Memory B cell (primary cell): ENCODE results near the gene EIF5.
A peak's percentile ranks its signal among the peaks of the same experiment; 100 is the strongest.

ENCODE experiments used
- ATAC-seq: fragments of 150-1000 bp; cut with Tn5 transposase; 2 replicates; pipeline ENCODE4 v1.10.0; 2021; ENCODE audit warnings: low read depth, mild to moderate bottlenecking, moderate library complexity
- DNase-seq, 2 donors: peaks; one replicate each; pipeline ENCODE4 v3.0.0; 2022; ENCODE audit warnings: low spot score in 2 of 2
- H3K27ac Mint-ChIP-seq: one replicate; pipeline ENCODE4 v1.8.0; 2022; ENCODE audit warnings: mild to moderate bottlenecking, moderate library complexity, mixed read lengths
- H3K27me3 Mint-ChIP-seq: one replicate; pipeline ENCODE4 v1.8.0; 2022; ENCODE audit warnings: mixed read lengths
- H3K36me3 Mint-ChIP-seq: one replicate; pipeline ENCODE4 v1.8.0; 2022; ENCODE audit warnings: mild to moderate bottlenecking, mixed read lengths
- H3K4me1 Mint-ChIP-seq: one replicate; pipeline ENCODE4 v1.8.0; 2022; ENCODE audit warnings: mixed read lengths
- H3K4me3 Mint-ChIP-seq: one replicate; pipeline ENCODE4 v1.8.0; 2022; ENCODE audit warnings: mild to moderate bottlenecking, moderate library complexity, mixed read lengths
- H3K9me3 Mint-ChIP-seq: one replicate; pipeline ENCODE4 v1.8.0; 2022; ENCODE audit warnings: mixed read lengths

Gene EIF5

DNA sequence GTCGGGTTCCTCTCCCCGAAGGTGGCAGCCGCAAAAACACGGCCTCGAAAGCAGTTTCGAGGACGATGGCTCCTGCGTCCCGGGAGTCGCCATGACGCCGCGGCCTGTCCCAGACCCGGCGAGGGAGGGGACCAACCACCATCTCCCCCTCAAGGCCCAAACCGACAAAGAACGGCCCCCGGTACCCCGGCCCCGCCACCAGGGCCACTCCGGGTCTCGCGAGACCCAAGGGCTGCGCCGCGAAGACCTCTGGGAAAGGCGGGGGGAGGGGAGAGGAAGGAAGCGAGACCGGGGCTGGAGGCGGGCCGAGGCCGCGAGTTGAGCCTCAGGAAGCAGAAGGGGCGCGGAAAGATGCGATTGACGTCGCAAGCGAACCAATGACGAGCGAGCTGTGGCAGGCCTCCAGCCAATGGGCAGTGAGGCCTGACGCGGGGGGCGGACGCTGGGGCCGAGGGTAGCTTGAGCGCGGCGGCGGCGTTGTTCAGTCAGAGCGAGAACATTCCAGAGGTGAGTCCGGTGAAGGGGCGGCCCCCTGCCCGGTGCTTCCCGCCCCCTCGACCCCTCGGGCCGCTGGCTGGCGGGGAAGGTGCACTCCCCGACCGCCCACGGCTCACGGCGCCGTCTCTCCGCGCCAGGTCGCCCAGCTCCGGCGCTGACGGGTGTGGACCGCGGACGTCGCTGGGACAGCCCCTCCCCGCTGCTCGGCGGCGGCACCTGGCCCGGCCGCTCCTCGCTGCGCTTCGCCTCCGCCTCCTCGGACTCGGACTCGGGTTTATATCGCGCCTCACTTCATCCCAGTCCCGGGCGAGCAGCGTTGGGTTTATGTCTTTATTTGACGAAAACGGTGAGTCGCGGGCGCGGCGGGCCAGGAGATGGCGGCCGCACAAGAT is at the start of gene EIF5:
Gene EIF5 (plus strand): TSS at position 484 of the 890 bp plus-strand sequence. CDS start 1,624 bp downstream, outside the sequence.
- Mint-ChIP-seq H3K36me3 (peaks cover 22% of the 10 kb centered on the region), H3K4me1 (peaks cover 20% of the 10 kb centered on the region), H3K4me3 (peak within 1 kb of the TSS; percentile 87), H3K27me3 (no peaks in the 10 kb centered on the region), H3K9me3 (no peaks in the 10 kb centered on the region), H3K27ac (peak within 1 kb of the TSS; percentile 96)
- ATAC-seq (peak; percentile 79), DNase-seq (peak; percentile 97 to 99)

DNA sequence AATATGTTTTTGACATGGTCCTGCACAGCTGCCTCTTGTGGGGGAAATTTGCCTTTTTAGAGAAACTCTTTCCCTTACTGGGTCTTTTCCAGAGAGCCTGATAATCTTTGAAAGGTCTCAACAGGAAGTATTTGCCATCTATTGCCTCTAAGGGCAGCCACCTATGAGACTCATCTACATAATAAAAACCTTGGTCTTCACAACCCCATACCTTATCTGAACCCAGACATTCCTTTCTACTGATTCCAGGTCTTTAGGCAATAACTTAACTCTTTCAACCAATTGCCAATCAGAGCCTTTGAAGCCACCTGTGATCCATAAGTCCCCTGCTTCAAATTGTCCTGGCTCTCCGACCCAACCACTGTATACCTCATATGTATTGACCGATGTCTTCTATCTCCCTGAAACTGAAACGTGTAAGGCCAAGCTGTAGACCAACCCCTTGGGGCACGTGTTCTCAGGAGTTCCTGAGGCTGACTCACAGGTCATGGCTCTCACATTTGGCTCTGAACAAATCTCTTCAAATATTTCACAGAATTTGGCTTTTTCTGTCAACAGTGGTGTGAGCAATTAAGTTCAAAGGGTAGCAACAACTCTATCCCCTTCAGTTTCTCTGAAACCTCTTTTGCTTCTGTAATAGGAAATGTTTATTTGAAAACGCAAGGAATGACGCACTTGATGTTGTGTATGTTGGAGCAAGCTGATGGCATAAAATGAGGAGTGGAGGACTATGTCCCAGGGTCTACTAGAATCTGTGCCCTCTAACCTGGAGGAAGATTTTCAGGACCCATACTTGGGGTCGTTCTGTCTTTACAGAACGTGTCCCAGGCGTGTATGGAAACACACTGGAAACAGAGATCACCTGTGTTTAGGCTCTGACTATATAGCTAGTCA is 49.2 kb upstream of the EIF5 start:
- Mint-ChIP-seq H3K4me3 (no peak overlapping the region), H3K9me3 (no peaks in the 10 kb centered on the region), H3K27ac (no peak overlapping the region), H3K36me3 (no peaks in the 10 kb centered on the region), H3K27me3 (peaks cover 37% of the 10 kb centered on the region), H3K4me1 (no peaks in the 10 kb centered on the region)
- no peak for DNase-seq
- ATAC-seq = no peak

DNA sequence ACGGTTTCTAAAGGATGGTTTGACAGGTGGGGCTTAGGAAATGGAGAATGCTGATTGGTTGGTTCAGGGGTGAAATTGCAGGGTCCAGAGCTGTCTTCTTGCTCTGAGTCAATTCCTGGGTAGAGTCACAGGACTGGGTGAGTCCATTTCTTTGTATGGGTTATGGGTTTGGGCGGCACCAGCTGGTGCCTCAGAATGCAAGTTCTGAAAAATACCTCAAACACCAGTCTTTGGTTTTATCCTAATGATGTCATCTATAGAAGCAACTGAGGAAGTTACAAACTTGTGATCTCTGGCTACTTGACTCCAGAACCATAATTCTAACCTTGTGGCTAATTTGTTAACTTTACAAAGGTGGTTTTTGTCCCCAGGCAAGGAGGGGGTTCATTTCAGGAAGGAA is 47.6 kb upstream of the EIF5 start:
- H3K27me3 Mint-ChIP-seq = peaks cover 37% of the 10 kb centered on the region
- no peaks in the 10 kb centered on the region for H3K9me3 Mint-ChIP-seq
- no peak overlapping the region for H3K27ac Mint-ChIP-seq
- H3K4me3 Mint-ChIP-seq = no peak overlapping the region
- H3K36me3 Mint-ChIP-seq = no peaks in the 10 kb centered on the region
- ATAC-seq (no peak), DNase-seq (no peak)
- no peaks in the 10 kb centered on the region for H3K4me1 Mint-ChIP-seq

- ATAC-seq (no peak), DNase-seq (no peak)
- Mint-ChIP-seq H3K4me3 (no peak overlapping the region), H3K27me3 (peaks cover 34% of the 10 kb centered on the region), H3K4me1 (no peaks in the 10 kb centered on the region), H3K9me3 (no peaks in the 10 kb centered on the region), H3K27ac (no peak overlapping the region), H3K36me3 (no peaks in the 10 kb centered on the region)
Observed at GRCh38 chr14:103286968-103287850, 46.8 kb upstream of the EIF5 start.

DNA sequence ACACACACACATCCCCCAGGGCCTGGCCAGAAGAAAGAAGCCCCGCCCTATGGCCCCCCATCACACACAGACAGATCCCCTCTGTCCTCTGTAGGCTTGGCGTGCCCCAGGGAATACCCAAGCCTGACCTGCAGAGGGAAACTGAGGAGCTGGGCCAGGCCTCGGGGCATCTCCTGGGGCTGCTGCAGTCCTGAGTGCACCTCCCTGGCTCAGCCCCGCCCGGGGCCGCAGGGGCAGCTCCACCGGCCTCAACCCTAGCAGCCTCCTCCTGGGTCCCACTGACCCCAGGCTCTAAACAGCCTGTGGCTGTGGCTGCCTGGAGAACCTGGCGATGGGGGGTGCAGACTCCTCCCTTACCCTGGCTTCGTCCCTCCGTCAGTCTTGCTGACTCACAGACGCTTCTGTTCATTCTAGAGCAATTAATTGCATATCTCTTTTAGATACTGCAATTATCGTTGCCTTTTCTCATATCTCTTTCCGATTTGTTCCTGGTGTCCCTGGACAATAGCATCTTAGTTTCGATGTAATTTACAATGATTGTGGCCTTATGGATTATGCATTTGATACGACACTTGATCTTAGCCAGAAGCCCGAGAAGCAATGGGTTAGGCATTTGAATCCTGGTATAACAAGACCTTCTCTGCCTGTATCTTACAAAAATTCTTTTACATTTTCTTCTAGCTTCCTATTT is 45.8 kb upstream of the EIF5 start:
- ATAC-seq (no peak), DNase-seq (no peak)
- H3K4me1 Mint-ChIP-seq = peaks cover 5% of the 10 kb centered on the region
- no peak overlapping the region for H3K27ac Mint-ChIP-seq
- no peak overlapping the region for H3K4me3 Mint-ChIP-seq
- peaks cover 29% of the 10 kb centered on the region for H3K27me3 Mint-ChIP-seq
- H3K9me3 Mint-ChIP-seq = no peaks in the 10 kb centered on the region
- H3K36me3 Mint-ChIP-seq = no peaks in the 10 kb centered on the region

- ATAC-seq = no peak
- Mint-ChIP-seq H3K9me3 (no peaks in the 10 kb centered on the region), H3K36me3 (no peaks in the 10 kb centered on the region), H3K4me3 (no peak overlapping the region), H3K27me3 (peaks cover 17% of the 10 kb centered on the region), H3K4me1 (peaks cover 5% of the 10 kb centered on the region), H3K27ac (no peak overlapping the region)
- no peak for DNase-seq
Observed at GRCh38 chr14:103290056-103290455, 44.0 kb upstream of the EIF5 start.

GRCh38 chr14:103290494-103290893 is 43.5 kb upstream of the EIF5 start:
- Mint-ChIP-seq H3K27me3 (peaks cover 14% of the 10 kb centered on the region), H3K4me1 (peaks cover 5% of the 10 kb centered on the region), H3K9me3 (no peaks in the 10 kb centered on the region), H3K36me3 (no peaks in the 10 kb centered on the region), H3K27ac (no peak overlapping the region), H3K4me3 (no peak overlapping the region)
- no peak for ATAC-seq
- DNase-seq = no peak

GRCh38 chr14:103290961-103291360 is 43.1 kb upstream of the EIF5 start:
- H3K9me3 Mint-ChIP-seq = no peaks in the 10 kb centered on the region
- no peaks in the 10 kb centered on the region for H3K36me3 Mint-ChIP-seq
- no peak overlapping the region for H3K27ac Mint-ChIP-seq
- H3K27me3 Mint-ChIP-seq = peaks cover 14% of the 10 kb centered on the region
- H3K4me3 Mint-ChIP-seq = no peak overlapping the region
- DNase-seq = no peak
- peaks cover 5% of the 10 kb centered on the region for H3K4me1 Mint-ChIP-seq
- no peak for ATAC-seq

- ATAC-seq (peak; percentile 98), DNase-seq (peak; percentile 68 to 80)
- no peaks in the 10 kb centered on the region for H3K36me3 Mint-ChIP-seq
- H3K27me3 Mint-ChIP-seq = peaks cover 8% of the 10 kb centered on the region
- H3K9me3 Mint-ChIP-seq = no peaks in the 10 kb centered on the region
- peaks cover 5% of the 10 kb centered on the region for H3K4me1 Mint-ChIP-seq
- no peak overlapping the region for H3K27ac Mint-ChIP-seq
- H3K4me3 Mint-ChIP-seq = no peak overlapping the region
Observed at GRCh38 chr14:103292426-103293374, 41.3 kb upstream of the EIF5 start.

- ATAC-seq = no peak
- H3K27me3 Mint-ChIP-seq = peaks cover 5% of the 10 kb centered on the region
Observed at GRCh38 chr14:103293465-103293864, 40.6 kb upstream of the EIF5 start.

DNA sequence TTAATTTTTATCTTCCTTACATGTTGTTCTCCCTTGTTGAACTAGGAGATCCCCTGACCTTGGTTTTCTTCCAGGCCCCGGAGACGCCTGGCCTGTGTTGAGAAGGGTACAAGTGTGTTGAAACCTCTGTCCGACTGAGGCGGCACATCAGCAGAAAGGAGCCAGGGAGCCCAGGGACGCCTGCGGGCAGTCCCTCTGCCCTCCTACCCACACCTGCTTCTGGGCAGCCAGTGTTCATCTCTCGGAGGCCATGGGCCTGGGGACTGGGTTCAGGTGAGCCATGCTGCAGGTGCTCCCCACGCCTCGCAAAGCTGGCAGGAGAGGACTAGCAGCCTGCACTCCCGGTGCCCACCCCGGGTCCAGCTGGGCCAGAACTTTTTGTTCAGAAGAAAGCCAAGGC is 39.9 kb upstream of the EIF5 start:
- Mint-ChIP-seq H3K4me3 (no peak overlapping the region), H3K9me3 (no peaks in the 10 kb centered on the region), H3K4me1 (peaks cover 5% of the 10 kb centered on the region), H3K27me3 (peaks cover 1% of the 10 kb centered on the region), H3K27ac (no peak overlapping the region), H3K36me3 (no peaks in the 10 kb centered on the region)
- ATAC-seq (no peak), DNase-seq (no peak)

More at GRCh38 chr14:103293465-103293864, 40.6 kb upstream of the EIF5 start:
- Mint-ChIP-seq H3K9me3 (no peaks in the 10 kb centered on the region), H3K4me3 (no peak overlapping the region), H3K36me3 (no peaks in the 10 kb centered on the region), H3K4me1 (peaks cover 5% of the 10 kb centered on the region), H3K27ac (no peak overlapping the region)
- DNase-seq = no peak

GRCh38 chr14:103296007-103296406 is 38.0 kb upstream of the EIF5 start:
- no peaks in the 10 kb centered on the region for H3K36me3 Mint-ChIP-seq
- H3K4me1 Mint-ChIP-seq = peaks cover 5% of the 10 kb centered on the region
- no peak for DNase-seq
- peaks cover 1% of the 10 kb centered on the region for H3K27me3 Mint-ChIP-seq
- no peak overlapping the region for H3K27ac Mint-ChIP-seq
- no peak overlapping the region for H3K4me3 Mint-ChIP-seq
- no peaks in the 10 kb centered on the region for H3K9me3 Mint-ChIP-seq
- no peak for ATAC-seq
